Neuronal stem cell (in vitro differentiated cells): ENCODE data around the gene TSC22D4.

Experiments
- DNase-seq: peaks from one replicate; pipeline ENCODE4 v3.0.0-alpha.2; 2013; ENCODE audit warnings: low spot score
- H2AFZ ChIP-seq: one replicate; pipeline ENCODE4 v1.6.1; 2013; ENCODE audit warnings: mild to moderate bottlenecking, low read length, inconsistent platforms
- H2AK5ac ChIP-seq: 2 replicates; pipeline ENCODE4 v1.6.1; 2013; ENCODE audit warnings: low read depth, mild to moderate bottlenecking, inconsistent platforms, low read length, moderate library complexity, mixed read lengths
- H2BK120ac ChIP-seq: 2 replicates; pipeline ENCODE4 v1.6.1; 2013; ENCODE audit warnings: low read depth, mild to moderate bottlenecking, inconsistent platforms, low read length, moderate library complexity, mixed read lengths
- H2BK12ac ChIP-seq: one replicate; pipeline ENCODE4 v1.6.1; 2013; ENCODE audit warnings: low read length, inconsistent platforms
- H2BK15ac ChIP-seq: 2 replicates; pipeline ENCODE4 v1.6.1; 2013; ENCODE audit warnings: mild to moderate bottlenecking, low read length, inconsistent platforms, mixed read lengths
- H2BK5ac ChIP-seq: one replicate; pipeline ENCODE4 v1.6.1; 2013; ENCODE audit warnings: inconsistent platforms, mild to moderate bottlenecking, low read length, moderate library complexity
- H3K14ac ChIP-seq: one replicate; pipeline ENCODE4 v1.6.1; 2013; ENCODE audit warnings: low read length, inconsistent platforms
- H3K18ac ChIP-seq: 2 replicates; pipeline ENCODE4 v1.6.1; 2013; ENCODE audit warnings: low read length, inconsistent platforms
- H3K23ac ChIP-seq: 2 replicates; pipeline ENCODE4 v1.6.1; 2013; ENCODE audit warnings: low read depth, mild to moderate bottlenecking, mixed read lengths, low read length, inconsistent platforms; ENCODE audit not compliant: poor library complexity
- H3K27ac ChIP-seq: replicated peaks from 3 replicates; pipeline ENCODE4 v1.5.1; 2013; ENCODE audit warnings: low read length, inconsistent platforms
- H3K27me3 ChIP-seq, 3 experiments: 2 replicates each; pipeline ENCODE4 v1.6.1; 2013; ENCODE audit warnings: low read length in 3 of 3, mild to moderate bottlenecking in 2 of 3, inconsistent platforms in 1 of 3, low read depth in 1 of 3, mixed read lengths in 1 of 3, moderate library complexity in 1 of 3; ENCODE audit not compliant: control insufficient read depth in 3 of 3, insufficient read depth in 3 of 3
- H3K36me3 ChIP-seq, 2 donors: replicated peaks in 1 of 2; 2 replicates each; pipeline ENCODE4 v1.6.1; 2013; ENCODE audit warnings: low read length in 2 of 2; ENCODE audit not compliant: control insufficient read depth in 2 of 2, insufficient read depth in 2 of 2
- H3K4ac ChIP-seq: 2 replicates; pipeline ENCODE4 v1.6.1; 2013; ENCODE audit warnings: inconsistent platforms, mild to moderate bottlenecking, low read length, moderate library complexity
- H3K4me1 ChIP-seq, 2 donors: 1 replicate in 1 of 2; 2 replicates in 1 of 2; pipeline ENCODE4 v1.6.1; 2013; ENCODE audit warnings: low read length in 2 of 2, low read depth in 1 of 2; ENCODE audit not compliant: control insufficient read depth in 2 of 2, insufficient read depth in 1 of 2
- H3K4me2 ChIP-seq: one replicate; pipeline ENCODE4 v1.6.1; 2013; ENCODE audit warnings: mild to moderate bottlenecking, low read length, inconsistent platforms; ENCODE audit not compliant: insufficient read depth, poor library complexity, severe bottlenecking
- H3K4me3 ChIP-seq, 2 donors: 2 replicates each; pipeline ENCODE4 v1.5.1; 2013; ENCODE audit warnings: low read length in 2 of 2, mild to moderate bottlenecking in 2 of 2, inconsistent platforms in 1 of 2, moderate library complexity in 1 of 2
- H3K79me1 ChIP-seq: one replicate; pipeline ENCODE4 v1.6.1; 2013; ENCODE audit warnings: low read depth, mild to moderate bottlenecking, inconsistent platforms, low read length, moderate library complexity
- H3K9ac ChIP-seq: one replicate; pipeline ENCODE4 v1.6.1; 2013; ENCODE audit warnings: mild to moderate bottlenecking, low read depth, low read length, inconsistent platforms; ENCODE audit not compliant: poor library complexity
- H3K9me3 ChIP-seq, 2 donors: replicated peaks in 1 of 2; 2 replicates each; pipeline versions ENCODE3 to v1.6.1; 2013; ENCODE audit warnings: low read length in 2 of 2, mild to moderate bottlenecking in 2 of 2, inconsistent platforms in 1 of 2, low read depth in 1 of 2, mixed read lengths in 1 of 2, moderate library complexity in 1 of 2; ENCODE audit not compliant: control insufficient read depth in 2 of 2, insufficient read depth in 1 of 2
- H4K8ac ChIP-seq: one replicate; pipeline ENCODE4 v1.6.1; 2013; ENCODE audit warnings: low read depth, mild to moderate bottlenecking, inconsistent platforms, low read length, moderate library complexity
- H4K91ac ChIP-seq: one replicate; pipeline ENCODE4 v1.6.1; 2013; ENCODE audit warnings: low read length, low read depth, mild to moderate bottlenecking, inconsistent platforms; ENCODE audit not compliant: poor library complexity
- WGBS, 2 donors: extraction: QIAGEN DNeasy Blood & Tissue Kit; methylation state at CpG; one replicate each; pipeline ENCODE4 v1.1.7; 2013; ENCODE audit warnings: missing lambda C conversion rate in 2 of 2, mixed read lengths in 1 of 2; ENCODE audit not compliant: insufficient read length in 2 of 2, insufficient replicate concordance in 1 of 2; ENCODE audit errors: extremely low coverage in 2 of 2; 5-methylcytosine and 5-hydroxymethylcytosine counted together

The TSC22D4 gene

DNA sequence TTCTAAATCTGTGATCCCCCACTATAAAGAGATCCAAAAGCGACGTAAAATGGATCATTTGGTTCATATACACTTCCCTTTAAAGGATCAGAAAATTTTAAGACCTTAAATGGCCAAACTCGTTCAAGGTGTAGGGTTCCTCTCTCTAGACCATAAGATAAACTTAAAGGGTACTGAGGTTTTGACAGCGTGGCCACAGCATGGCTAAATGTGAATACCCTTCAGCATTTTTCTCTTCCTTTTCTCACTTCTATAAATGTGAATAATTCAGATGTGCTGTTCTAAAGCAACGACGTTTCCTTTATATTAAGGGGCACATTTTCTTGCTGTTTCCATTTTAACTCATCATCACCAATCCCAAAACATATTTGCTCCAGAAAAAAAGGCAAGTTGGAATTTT, 55.7 kb downstream of the TSC22D4 start:
- H3K4me3 ChIP-seq = no peak overlapping the region
- no peak overlapping the region for H4K8ac ChIP-seq
- no peak overlapping the region for H2AFZ ChIP-seq
- no peaks in the 10 kb centered on the region for H3K79me1 ChIP-seq
- no peak overlapping the region for H3K23ac ChIP-seq
- no peak for DNase-seq
- no peak overlapping the region for H2AK5ac ChIP-seq
- H3K4ac ChIP-seq = no peak overlapping the region
- no peak overlapping the region for H3K9ac ChIP-seq
- no peak overlapping the region for H4K91ac ChIP-seq
- peaks cover 0 to 2% of the 10 kb centered on the region in 2 donors for H3K4me1 ChIP-seq
- no peak overlapping the region for H3K18ac ChIP-seq
- no peaks in the 10 kb centered on the region for H3K36me3 ChIP-seq
- WGBS, 2 donors = no CpG with 5 or more reads among the region's 6 CpGs
- peaks cover 0 to 2% (median 0%) of the 10 kb centered on the region in 3 experiments for H3K27me3 ChIP-seq
- no peak overlapping the region for H2BK5ac ChIP-seq
- H3K14ac ChIP-seq = no peak overlapping the region
- no peak overlapping the region for H3K4me2 ChIP-seq
- H3K9me3 ChIP-seq = peaks cover 4% of the 10 kb centered on the region in 2 donors
- H3K27ac ChIP-seq = no peak overlapping the region
- no peak overlapping the region for H2BK15ac ChIP-seq
- no peak overlapping the region for H2BK12ac ChIP-seq
- no peak overlapping the region for H2BK120ac ChIP-seq

DNA sequence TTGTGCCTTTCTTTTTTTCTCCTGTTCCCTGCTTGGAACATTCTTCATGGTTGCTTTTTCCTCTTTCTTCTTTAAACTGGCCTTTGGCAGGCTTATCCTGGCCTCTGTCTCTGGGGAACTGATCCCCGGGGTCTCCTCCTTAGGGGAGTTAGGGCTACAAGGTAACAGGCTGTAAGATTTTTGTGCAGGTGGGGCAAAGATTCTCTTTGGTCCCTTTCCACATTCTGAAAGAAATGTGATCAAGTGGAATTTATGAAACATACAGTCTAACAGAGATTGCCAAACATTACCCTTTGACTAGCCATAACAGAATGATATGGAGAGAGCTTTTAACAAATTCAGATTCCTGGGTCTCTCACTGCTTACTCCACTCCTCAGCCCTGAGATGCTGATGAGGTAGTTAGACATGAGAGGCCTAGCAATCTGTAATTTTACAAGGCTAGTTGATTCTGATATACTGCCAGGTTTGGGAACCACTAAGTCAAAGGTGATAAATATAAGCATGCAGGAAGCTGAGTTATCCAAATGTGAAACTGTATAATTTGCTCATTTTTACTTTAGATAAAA, 59.3 kb downstream of the TSC22D4 start:
- H4K91ac ChIP-seq = no peak overlapping the region
- no peak overlapping the region for H3K4ac ChIP-seq
- no peak overlapping the region for H2BK120ac ChIP-seq
- H3K79me1 ChIP-seq = no peaks in the 10 kb centered on the region
- H3K4me2 ChIP-seq = no peak overlapping the region
- no peak overlapping the region for H2BK5ac ChIP-seq
- WGBS, 2 donors = no CpG with 5 or more reads among the region's 1 CpG
- H3K23ac ChIP-seq = no peak overlapping the region
- H3K4me1 ChIP-seq = no peaks in the 10 kb centered on the region
- H3K9ac ChIP-seq = no peak overlapping the region
- H3K9me3 ChIP-seq = no peaks in the 10 kb centered on the region
- no peak overlapping the region for H3K14ac ChIP-seq
- H2BK12ac ChIP-seq = no peak overlapping the region
- H2AK5ac ChIP-seq = no peak overlapping the region
- no peak overlapping the region for H2BK15ac ChIP-seq
- no peak overlapping the region for H3K18ac ChIP-seq
- H3K27me3 ChIP-seq = no peaks in the 10 kb centered on the region
- H4K8ac ChIP-seq = no peak overlapping the region
- H2AFZ ChIP-seq = peak overlapping the region; percentile 41
- H3K36me3 ChIP-seq = no peaks in the 10 kb centered on the region
- H3K27ac ChIP-seq = no peak overlapping the region
- H3K4me3 ChIP-seq = no peak overlapping the region
- no peak for DNase-seq

DNA sequence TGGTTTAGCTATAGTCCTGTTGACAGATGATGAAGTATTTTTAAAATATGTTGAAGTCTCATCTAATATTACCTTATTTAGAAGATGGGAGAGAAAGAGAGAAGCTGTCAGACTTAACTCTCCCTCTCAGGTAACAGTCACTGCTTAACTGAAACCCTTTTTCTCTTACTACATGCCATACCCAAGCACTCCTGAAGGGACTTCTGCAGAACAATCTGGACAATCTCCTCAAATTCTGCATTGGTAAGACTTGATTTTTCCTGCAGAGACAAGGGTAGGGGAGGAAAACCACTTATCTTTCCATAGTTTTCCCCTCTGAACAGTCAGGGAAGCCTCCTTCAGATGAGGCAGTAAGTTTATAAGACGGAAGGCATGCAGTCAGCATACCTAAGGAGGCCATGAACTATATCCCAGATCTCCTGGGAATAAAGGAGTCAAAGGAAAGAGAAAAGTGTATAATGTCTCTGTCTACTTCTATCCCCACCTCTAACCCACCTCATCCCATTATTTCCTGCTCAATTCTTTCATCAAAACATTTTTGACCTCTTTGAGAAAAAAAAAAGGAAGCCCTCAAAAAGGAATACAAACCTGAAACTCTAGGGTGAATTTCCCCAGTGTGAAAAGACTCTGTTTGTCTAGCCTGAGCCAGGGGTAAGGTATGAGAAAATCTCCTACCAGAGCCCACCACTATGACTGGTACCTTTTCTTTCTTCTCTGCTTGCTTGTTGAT, 59.9 kb downstream of the TSC22D4 start:
- no peak overlapping the region for H2BK120ac ChIP-seq
- H3K79me1 ChIP-seq = no peaks in the 10 kb centered on the region
- no peak overlapping the region for H3K4me2 ChIP-seq
- no peak overlapping the region for H4K8ac ChIP-seq
- no peaks in the 10 kb centered on the region for H3K4me1 ChIP-seq
- no peak for DNase-seq
- no CpG with 5 or more reads among the region's 1 CpG for WGBS, 2 donors
- H3K23ac ChIP-seq = no peak overlapping the region
- H2BK12ac ChIP-seq = no peak overlapping the region
- no peak overlapping the region for H2BK15ac ChIP-seq
- H3K4me3 ChIP-seq = no peak overlapping the region
- no peaks in the 10 kb centered on the region for H3K36me3 ChIP-seq
- H3K9ac ChIP-seq = no peak overlapping the region
- H3K9me3 ChIP-seq = no peaks in the 10 kb centered on the region
- no peak overlapping the region for H3K18ac ChIP-seq
- H2AFZ ChIP-seq = peak overlapping the region; percentile 41
- no peak overlapping the region for H3K4ac ChIP-seq
- H3K27ac ChIP-seq = no peak overlapping the region
- H4K91ac ChIP-seq = no peak overlapping the region
- H3K14ac ChIP-seq = no peak overlapping the region
- no peak overlapping the region for H2AK5ac ChIP-seq
- no peak overlapping the region for H2BK5ac ChIP-seq
- H3K27me3 ChIP-seq = no peaks in the 10 kb centered on the region
